Hepatocyte (in vitro differentiated cells): Measurements from ENCODE around the gene PRKD3. TPM values are rescaled to one million over a fixed set of nuclear protein-coding genes. Genes with fewer than 3 reads are reported as not detected.
A peak's percentile ranks its signal among the peaks of the same experiment; 100 is the strongest.

Source experiments
- DNase-seq: peaks from one replicate; pipeline ENCODE4 v3.0.0-alpha.2; 2016; ENCODE audit warnings: low spot score
- H2AFZ ChIP-seq: fragments of 200-600 bp; sonication (generic); 2 replicates; pipeline ENCODE4 v1.6.0; 2016; ENCODE audit warnings: antibody characterized with exemption, mild to moderate bottlenecking
- H3K27ac ChIP-seq: fragments of 200-600 bp; sonication (generic); 2 replicates; pipeline ENCODE4 v1.5.1; 2016; ENCODE audit warnings: mild to moderate bottlenecking
- H3K27me3 ChIP-seq: fragments of 200-600 bp; sonication (generic); 2 replicates; pipeline ENCODE4 v1.6.1; 2016
- H3K36me3 ChIP-seq: fragments of 200-600 bp; sonication (generic); replicated peaks from 2 replicates; pipeline ENCODE4 v1.5.1; 2016; ENCODE audit warnings: low read depth; ENCODE audit not compliant: insufficient read depth
- H3K4me1 ChIP-seq: fragments of 200-600 bp; sonication (generic); 2 replicates; pipeline ENCODE4 v1.5.1; 2016; ENCODE audit warnings: mild to moderate bottlenecking, moderate library complexity; ENCODE audit not compliant: insufficient read depth
- H3K4me2 ChIP-seq: fragments of 200-600 bp; sonication (generic); 2 replicates; pipeline ENCODE4 v1.6.0; 2016
- H3K4me3 ChIP-seq: fragments of 200-600 bp; sonication (generic); 2 replicates; pipeline ENCODE4 v1.5.1; 2016; ENCODE audit warnings: mild to moderate bottlenecking
- H3K79me2 ChIP-seq: fragments of 200-600 bp; sonication (generic); 2 replicates; pipeline ENCODE4 v1.6.0; 2017; ENCODE audit warnings: mild to moderate bottlenecking
- H3K9me2 ChIP-seq: fragments of 200-600 bp; sonication (generic); replicated peaks from 2 replicates; pipeline ENCODE4 v1.6.0; 2017; ENCODE audit warnings: mild to moderate bottlenecking; ENCODE audit not compliant: insufficient read depth
- H3K9me3 ChIP-seq: fragments of 200-600 bp; sonication (generic); 2 replicates; pipeline ENCODE4 v1.5.1; 2016; ENCODE audit warnings: low read depth, mild to moderate bottlenecking
- H4K20me1 ChIP-seq: fragments of 200-600 bp; sonication (generic); 2 replicates; pipeline ENCODE4 v1.6.0; 2016; ENCODE audit warnings: mild to moderate bottlenecking; ENCODE audit not compliant: insufficient read depth, poor library complexity, severe bottlenecking
- CTCF ChIP-seq: fragments of 200-600 bp; sonication (generic); IDR thresholded peaks from 2 replicates; pipeline ENCODE4 v1.5.1; 2016; ENCODE audit warnings: antibody characterized with exemption, mild to moderate bottlenecking; ENCODE audit not compliant: poor library complexity
- EZH2 ChIP-seq: fragments of 200-600 bp; sonication (generic); IDR thresholded peaks from 2 replicates; pipeline ENCODE4 v1.6.1; 2016; ENCODE audit warnings: antibody characterized with exemption, mild to moderate bottlenecking, borderline replicate concordance
- EZH2phosphoT487 ChIP-seq: fragments of 200-600 bp; sonication (generic); IDR thresholded peaks from one replicate; pipeline ENCODE4 v1.6.1; 2018; ENCODE audit warnings: antibody characterized with exemption, mild to moderate bottlenecking, low read depth, moderate library complexity; ENCODE audit not compliant: unreplicated experiment, severe bottlenecking
- WGBS: methylation state at CpG from one replicate; pipeline ENCODE4 v1.1.6; 2016; ENCODE audit warnings: low lambda C conversion rate; ENCODE audit errors: missing lambda C conversion rate; 5-methylcytosine and 5-hydroxymethylcytosine counted together
- polyA plus RNA-seq: library from polyadenylated mRNA; unstranded; fragments of >200 nt; fragmentation: Nextera tagmentation; extraction: Ambion mirVana; gene quantifications from 2 replicates; pipeline ENCODE4 v1.2.1, GENCODE V29; 2016
- total RNA-seq: library from RNA; depleted of rRNA; stranded (reverse); fragments of >200 nt; gene quantifications from 2 replicates; pipeline ENCODE4 v1.2.3, GENCODE V29; 2014

Gene PRKD3
- total and polyA plus RNA-seq, 2 experiments from 2014 or later: 17.3 to 35.9 TPM

GRCh38 chr2:37348155-37348554, 23.5 kb upstream of the PRKD3 start:
- H3K27me3 ChIP-seq: no peaks in the 10 kb centered on the region
- WGBS: 64% methylated on average over 5 of the region's 5 CpGs
- H2AFZ ChIP-seq: no peak overlapping the region

GRCh38 chr2:37344453-37345361, 20.1 kb upstream of the PRKD3 start, which contains the start of gene QPCT:
Gene QPCT, plus strand, starts transcription at chr2:37344630. Its CDS starts 102 bp downstream, at chr2:37344732.
- no peaks in the 10 kb centered on the region for H3K9me2 ChIP-seq
- no peak within 1 kb of the TSS for H2AFZ ChIP-seq
- WGBS: 98% methylated on average over 49 of the region's 73 CpGs
- H3K9me3 ChIP-seq: no peaks in the 10 kb centered on the region
- no peaks in the 10 kb centered on the region for H3K79me2 ChIP-seq
- peaks cover 10% of the 10 kb centered on the region for H3K4me1 ChIP-seq
- DNase-seq: no peak
- H3K36me3 ChIP-seq: no peaks in the 10 kb centered on the region
- TF ChIP-seq CTCF (no peak), EZH2 (no peak), EZH2phosphoT487 (no peak)
- no peak within 1 kb of the TSS for H3K4me2 ChIP-seq
- peak within 1 kb of the TSS; percentile 0 for H3K27ac ChIP-seq
- H3K27me3 ChIP-seq: no peaks in the 10 kb centered on the region
- H4K20me1 ChIP-seq: no peaks in the 10 kb centered on the region
- H3K4me3 ChIP-seq: no peak within 1 kb of the TSS

More at GRCh38 chr2:37348155-37348554, 23.5 kb upstream of the PRKD3 start:
- no peaks in the 10 kb centered on the region for H3K36me3 ChIP-seq
- TF ChIP-seq EZH2: no peak
- no peak for TF ChIP-seq CTCF
- no peak for TF ChIP-seq EZH2phosphoT487
- no peaks in the 10 kb centered on the region for H3K9me2 ChIP-seq
- H3K79me2 ChIP-seq: no peaks in the 10 kb centered on the region
- no peak for DNase-seq
- no peak overlapping the region for H3K4me3 ChIP-seq
- H4K20me1 ChIP-seq: no peaks in the 10 kb centered on the region
- H3K4me1 ChIP-seq: peaks cover 25% of the 10 kb centered on the region
- no peaks in the 10 kb centered on the region for H3K9me3 ChIP-seq
- no peak overlapping the region for H3K4me2 ChIP-seq
- no peak overlapping the region for H3K27ac ChIP-seq

- H2AFZ ChIP-seq: no peak overlapping the region
These were observed 19.2 kb upstream of the PRKD3 start for GRCh38 chr2:37343537-37344434.

More at GRCh38 chr2:37343537-37344434, 19.2 kb upstream of the PRKD3 start:
- H3K27ac ChIP-seq: peak overlapping the region; percentile 0
- no peaks in the 10 kb centered on the region for H4K20me1 ChIP-seq
- no peaks in the 10 kb centered on the region for H3K36me3 ChIP-seq
- H3K4me1 ChIP-seq: peaks cover 10% of the 10 kb centered on the region
- 87% methylated on average over 7 of the region's 7 CpGs for WGBS
- DNase-seq: peak; percentile 51
- no peaks in the 10 kb centered on the region for H3K9me2 ChIP-seq
- no peaks in the 10 kb centered on the region for H3K9me3 ChIP-seq
- H3K27me3 ChIP-seq: no peaks in the 10 kb centered on the region
- no peak overlapping the region for H3K4me3 ChIP-seq
- TF ChIP-seq CTCF (peak; percentile 18), EZH2phosphoT487 (no peak)
- H3K79me2 ChIP-seq: no peaks in the 10 kb centered on the region
- H3K4me2 ChIP-seq: no peak overlapping the region
